KMS-11 (cell line): Measurements from ENCODE around the gene RHBDD1.

Experiments used
- H2AFZ ChIP-seq: fragments of 200-600 bp; sonication (generic); 2 replicates; pipeline ENCODE4 v1.6.1; 2016; ENCODE audit warnings: antibody characterized with exemption, mixed run types, low read depth
- H3K27ac ChIP-seq: fragments of 200-600 bp; sonication (generic); 2 replicates; pipeline ENCODE4 v1.6.1; 2016; ENCODE audit warnings: mild to moderate bottlenecking, mixed run types
- H3K27me3 ChIP-seq: fragments of 200-600 bp; sonication (generic); 2 replicates; pipeline ENCODE4 v1.6.1; 2017; ENCODE audit warnings: mild to moderate bottlenecking, low read depth, mixed run types, moderate library complexity; ENCODE audit not compliant: insufficient read depth
- H3K36me3 ChIP-seq: fragments of 200-600 bp; sonication (generic); 2 replicates; pipeline ENCODE4 v1.6.1; 2017; ENCODE audit warnings: mild to moderate bottlenecking, mixed run types; ENCODE audit not compliant: insufficient read depth
- H3K4me1 ChIP-seq: fragments of 200-600 bp; sonication (generic); 2 replicates; pipeline ENCODE4 v1.6.1; 2016; ENCODE audit warnings: mild to moderate bottlenecking, low read depth, mixed run types; ENCODE audit not compliant: poor library complexity, severe bottlenecking
- H3K4me2 ChIP-seq: fragments of 200-600 bp; sonication (generic); 2 replicates; pipeline ENCODE4 v1.7.0; 2016; ENCODE audit warnings: mild to moderate bottlenecking, mixed run types
- H3K4me3 ChIP-seq: fragments of 200-600 bp; sonication (generic); IDR thresholded peaks from 2 replicates; pipeline ENCODE4 v1.6.1; 2017; ENCODE audit warnings: low read depth, low read length, mixed read lengths; ENCODE audit not compliant: insufficient read depth
- H3K79me2 ChIP-seq: fragments of 200-600 bp; sonication (generic); 2 replicates; pipeline ENCODE4 v1.6.1; 2016; ENCODE audit warnings: low read depth, mixed run types; ENCODE audit not compliant: insufficient read depth
- H3K9ac ChIP-seq: fragments of 200-600 bp; sonication (generic); 2 replicates; pipeline ENCODE4 v1.6.1; 2016; ENCODE audit warnings: mild to moderate bottlenecking, mixed run types
- H4K20me1 ChIP-seq: fragments of 200-600 bp; sonication (generic); 2 replicates; pipeline ENCODE4 v1.6.1; 2016; ENCODE audit warnings: mild to moderate bottlenecking, mixed run types; ENCODE audit not compliant: insufficient read depth
- CTCF ChIP-seq: fragments of 200-600 bp; sonication (generic); conservative IDR thresholded peaks from 2 replicates; pipeline ENCODE4 v1.6.1; 2017; ENCODE audit warnings: low read depth, mild to moderate bottlenecking, antibody characterized with exemption, low read length, moderate library complexity, mixed read lengths

RHBDD1 gene

GRCh38 chr2:226849349-226849748, 13.5 kb downstream of the RHBDD1 start:
- Histone ChIP-seq H3K4me3 (no peak overlapping the region), H3K4me1 (peaks cover 20% of the 10 kb centered on the region), H3K9ac (no peak overlapping the region), H3K27me3 (no peaks in the 10 kb centered on the region), H4K20me1 (no peaks in the 10 kb centered on the region), H3K36me3 (no peaks in the 10 kb centered on the region), H3K27ac (no peak overlapping the region), H3K4me2 (no peak overlapping the region), H2AFZ (no peak overlapping the region), H3K79me2 (no peaks in the 10 kb centered on the region; the same call in 1 of the 2 replicates)
- TF ChIP-seq CTCF, result no peak

GRCh38 chr2:226850024-226850423, 14.2 kb downstream of the RHBDD1 start:
- H2AFZ ChIP-seq, result no peak overlapping the region
- no peak for TF ChIP-seq CTCF
- no peaks in the 10 kb centered on the region; the same call in 1 of the 2 replicates for H3K79me2 ChIP-seq
- H3K4me1 ChIP-seq, result peaks cover 13% of the 10 kb centered on the region
- no peaks in the 10 kb centered on the region for H3K27me3 ChIP-seq
- no peak overlapping the region for H3K9ac ChIP-seq
- no peak overlapping the region for H3K27ac ChIP-seq
- no peak overlapping the region for H3K4me3 ChIP-seq
- no peak overlapping the region for H3K4me2 ChIP-seq
- no peaks in the 10 kb centered on the region for H4K20me1 ChIP-seq
- no peaks in the 10 kb centered on the region for H3K36me3 ChIP-seq

- no peak overlapping the region for H3K4me2 ChIP-seq
- no peaks in the 10 kb centered on the region for H3K36me3 ChIP-seq
- H4K20me1 ChIP-seq, result no peaks in the 10 kb centered on the region
- H3K27ac ChIP-seq, result no peak overlapping the region
- TF ChIP-seq CTCF, result no peak
- no peak overlapping the region for H3K4me3 ChIP-seq
- no peaks in the 10 kb centered on the region for H3K27me3 ChIP-seq
- no peaks in the 10 kb centered on the region; the same call in 1 of the 2 replicates for H3K79me2 ChIP-seq
- H2AFZ ChIP-seq, result no peak overlapping the region
- no peak overlapping the region for H3K9ac ChIP-seq
- H3K4me1 ChIP-seq, result no peaks in the 10 kb centered on the region
Measured at GRCh38 chr2:226855787-226856186, 19.9 kb downstream of the RHBDD1 start.

- no peaks in the 10 kb centered on the region for H3K27me3 ChIP-seq
- no peak overlapping the region for H3K4me3 ChIP-seq
- H3K4me2 ChIP-seq, result no peak overlapping the region
- H4K20me1 ChIP-seq, result no peaks in the 10 kb centered on the region
- no peak overlapping the region for H3K27ac ChIP-seq
- TF ChIP-seq CTCF, result no peak
- no peaks in the 10 kb centered on the region for H3K36me3 ChIP-seq
- no peak overlapping the region for H3K9ac ChIP-seq
- no peak overlapping the region for H2AFZ ChIP-seq
- H3K79me2 ChIP-seq, result no peaks in the 10 kb centered on the region
- H3K4me1 ChIP-seq, result peaks cover 3% of the 10 kb centered on the region
Measured at GRCh38 chr2:226860087-226860486, 24.2 kb downstream of the RHBDD1 start.
